ENCODE results near the gene CADM1.

The CADM1 gene

DNA sequence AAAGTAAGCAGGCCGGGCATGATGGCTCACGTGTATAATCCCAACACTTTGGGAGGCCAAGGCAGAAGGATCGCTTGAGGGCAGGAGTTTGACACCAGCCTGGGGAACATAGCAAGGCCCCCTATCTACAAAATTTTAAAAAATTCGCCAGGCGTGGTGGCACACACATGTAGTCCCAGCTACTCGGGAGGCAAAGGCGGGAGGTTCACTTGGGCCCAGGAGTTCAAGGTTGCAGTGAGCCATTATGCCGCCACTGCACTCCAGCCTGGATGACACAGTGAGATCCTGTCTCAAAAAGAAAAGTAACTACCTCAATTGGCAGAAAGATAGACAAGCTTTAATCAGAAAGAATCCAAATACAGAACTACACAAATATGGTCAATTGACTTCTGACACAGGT lies 31.0 kb downstream of the CADM1 start:
- no peaks in the 10 kb centered on the region for H4K20me1 ChIP-seq (ENCODE audit: insufficient read depth, low read length)
- H3K9me3 ChIP-seq (ENCODE audit: insufficient read depth, low read length): no peaks in the 10 kb centered on the region
- no peak overlapping the region for H3K9ac ChIP-seq (ENCODE audit: low read length)
- H3K36me3 ChIP-seq (replicated peaks; ENCODE audit: low read depth, low read length): no peaks in the 10 kb centered on the region
- TF ChIP-seq, protein P1, sequence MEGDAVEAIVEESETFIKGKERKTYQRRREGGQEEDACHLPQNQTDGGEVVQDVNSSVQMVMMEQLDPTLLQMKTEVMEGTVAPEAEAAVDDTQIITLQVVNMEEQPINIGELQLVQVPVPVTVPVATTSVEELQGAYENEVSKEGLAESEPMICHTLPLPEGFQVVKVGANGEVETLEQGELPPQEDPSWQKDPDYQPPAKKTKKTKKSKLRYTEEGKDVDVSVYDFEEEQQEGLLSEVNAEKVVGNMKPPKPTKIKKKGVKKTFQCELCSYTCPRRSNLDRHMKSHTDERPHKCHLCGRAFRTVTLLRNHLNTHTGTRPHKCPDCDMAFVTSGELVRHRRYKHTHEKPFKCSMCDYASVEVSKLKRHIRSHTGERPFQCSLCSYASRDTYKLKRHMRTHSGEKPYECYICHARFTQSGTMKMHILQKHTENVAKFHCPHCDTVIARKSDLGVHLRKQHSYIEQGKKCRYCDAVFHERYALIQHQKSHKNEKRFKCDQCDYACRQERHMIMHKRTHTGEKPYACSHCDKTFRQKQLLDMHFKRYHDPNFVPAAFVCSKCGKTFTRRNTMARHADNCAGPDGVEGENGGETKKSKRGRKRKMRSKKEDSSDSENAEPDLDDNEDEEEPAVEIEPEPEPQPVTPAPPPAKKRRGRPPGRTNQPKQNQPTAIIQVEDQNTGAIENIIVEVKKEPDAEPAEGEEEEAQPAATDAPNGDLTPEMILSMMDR (IDR thresholded peaks at IDR 0.05; ENCODE audit: low read depth, low read length): no peak
- no peak for TF ChIP-seq EZH2phosphoT487 (IDR thresholded peaks at IDR 0.05; ENCODE audit: low read depth)
- H3K4me3 ChIP-seq (ENCODE audit: low read length): no peak overlapping the region
- H3K27me3 ChIP-seq (ENCODE audit: low read depth, low read length): peaks cover 29% of the 10 kb centered on the region
- H3K4me2 ChIP-seq (ENCODE audit: low read length): no peak overlapping the region
- peaks cover 46% of the 10 kb centered on the region for H3K4me1 ChIP-seq (ENCODE audit: low read length)
- peak overlapping the region; percentile 23; the same call in 1 of the 2 replicates for H3K27ac ChIP-seq (ENCODE audit: low read length)
- no peak overlapping the region for H2AFZ ChIP-seq (ENCODE audit: low read depth, low read length)
- no peaks in the 10 kb centered on the region for H3K79me2 ChIP-seq (ENCODE audit: low read length)

DNA sequence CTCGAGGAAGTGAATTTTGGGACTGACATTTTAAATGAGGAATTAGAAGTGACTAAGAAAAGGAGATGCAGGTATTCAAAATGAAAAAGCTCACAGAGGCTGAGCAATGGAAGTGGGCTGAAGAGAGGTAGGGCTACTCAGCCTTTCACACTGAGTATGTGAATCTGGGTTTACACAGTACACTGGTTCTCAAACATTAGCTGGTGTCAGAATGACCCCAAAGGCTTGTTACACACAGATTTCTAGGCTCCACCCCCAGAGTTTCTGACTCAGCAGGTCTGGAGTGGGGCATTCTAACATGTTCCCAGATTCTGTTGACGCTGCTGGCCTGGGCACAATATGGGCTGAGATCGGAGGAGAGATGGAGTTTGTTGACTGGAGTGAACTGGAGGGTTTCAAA lies 32.8 kb downstream of the CADM1 start:
- Histone ChIP-seq H3K36me3 (replicated peaks; ENCODE audit: low read depth, low read length) (no peaks in the 10 kb centered on the region), H3K9ac (ENCODE audit: low read length) (peak overlapping the region; percentile 10; the same call in 1 of the 2 replicates), H4K20me1 (ENCODE audit: insufficient read depth, low read length) (no peaks in the 10 kb centered on the region), H3K4me3 (ENCODE audit: low read length) (peak overlapping the region; percentile 39), H3K4me2 (ENCODE audit: low read length) (peak overlapping the region; percentile 71), H3K79me2 (ENCODE audit: low read length) (no peaks in the 10 kb centered on the region), H2AFZ (ENCODE audit: low read depth, low read length) (no peak overlapping the region), H3K27me3 (ENCODE audit: low read depth, low read length) (peaks cover 29% of the 10 kb centered on the region; the same call in 1 of the 2 replicates), H3K9me3 (ENCODE audit: insufficient read depth, low read length) (no peaks in the 10 kb centered on the region), H3K4me1 (ENCODE audit: low read length) (peaks cover 46% of the 10 kb centered on the region), H3K27ac (ENCODE audit: low read length) (peak overlapping the region; percentile 72)
- TF ChIP-seq, protein P1 (IDR thresholded peaks at IDR 0.05; ENCODE audit: low read depth, low read length): no peak
- peak; percentile 65; the same call in 1 of the 2 replicates for TF ChIP-seq EZH2phosphoT487 (IDR thresholded peaks at IDR 0.05; ENCODE audit: low read depth)

DNA sequence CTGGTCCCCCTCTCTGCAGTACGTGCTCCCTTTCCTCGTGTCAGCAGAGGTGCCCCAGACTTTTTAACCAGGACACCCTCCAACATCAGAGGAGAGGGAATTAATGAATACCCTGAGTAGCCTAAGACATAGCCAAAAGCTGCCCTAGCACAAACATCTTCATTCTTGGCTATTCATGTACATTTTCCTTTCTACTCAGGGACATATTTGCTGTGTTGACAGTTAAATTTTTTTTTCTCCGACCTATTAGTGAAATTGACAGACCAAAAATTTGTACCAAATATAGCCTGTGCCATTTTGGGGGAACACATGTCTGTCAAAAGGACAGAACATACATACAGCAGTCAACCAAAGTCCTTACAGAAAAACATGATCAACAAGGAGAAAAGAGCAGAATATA lies 33.3 kb downstream of the CADM1 start:
- H2AFZ ChIP-seq (ENCODE audit: low read depth, low read length): no peak overlapping the region
- no peaks in the 10 kb centered on the region for H4K20me1 ChIP-seq (ENCODE audit: insufficient read depth, low read length)
- peaks cover 46% of the 10 kb centered on the region for H3K4me1 ChIP-seq (ENCODE audit: low read length)
- no peaks in the 10 kb centered on the region for H3K79me2 ChIP-seq (ENCODE audit: low read length)
- H3K27me3 ChIP-seq (ENCODE audit: low read depth, low read length): peaks cover 28% of the 10 kb centered on the region; the same call in 1 of the 2 replicates
- H3K27ac ChIP-seq (ENCODE audit: low read length): peak overlapping the region; percentile 72
- no peaks in the 10 kb centered on the region for H3K36me3 ChIP-seq (replicated peaks; ENCODE audit: low read depth, low read length)
- no peaks in the 10 kb centered on the region for H3K9me3 ChIP-seq (ENCODE audit: insufficient read depth, low read length)
- no peak overlapping the region for H3K9ac ChIP-seq (ENCODE audit: low read length)
- peak overlapping the region; percentile 29; the same call in 1 of the 2 replicates for H3K4me3 ChIP-seq (ENCODE audit: low read length)
- TF ChIP-seq, protein P1 (IDR thresholded peaks at IDR 0.05; ENCODE audit: low read depth, low read length): no peak
- no peak for TF ChIP-seq EZH2phosphoT487 (IDR thresholded peaks at IDR 0.05; ENCODE audit: low read depth)
- peak overlapping the region; percentile 71 for H3K4me2 ChIP-seq (ENCODE audit: low read length)

DNA sequence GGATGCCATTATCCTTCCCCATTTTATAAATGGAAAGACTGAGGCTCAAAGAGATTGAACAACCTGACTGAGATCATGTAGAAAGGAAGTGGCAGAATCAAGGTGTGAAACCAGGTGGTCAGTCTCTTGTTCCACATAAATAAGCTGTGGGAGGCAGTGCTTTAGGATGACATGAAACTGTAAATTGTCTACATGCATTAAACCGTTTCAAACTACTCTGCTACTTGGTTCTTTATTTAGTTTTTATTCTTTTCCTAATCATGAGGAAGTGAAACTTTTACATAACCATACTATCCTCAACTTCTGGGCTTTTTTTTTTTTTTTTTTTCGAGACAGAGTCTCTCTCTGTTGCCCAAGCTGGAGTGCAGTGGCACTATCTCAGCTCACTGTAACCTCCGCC lies 34.9 kb downstream of the CADM1 start:
- Histone ChIP-seq H3K27me3 (ENCODE audit: low read depth, low read length) (peaks cover 29% of the 10 kb centered on the region; the same call in 1 of the 2 replicates), H3K27ac (ENCODE audit: low read length) (no peak overlapping the region), H2AFZ (ENCODE audit: low read depth, low read length) (no peak overlapping the region), H3K36me3 (replicated peaks; ENCODE audit: low read depth, low read length) (no peaks in the 10 kb centered on the region), H3K9me3 (ENCODE audit: insufficient read depth, low read length) (no peaks in the 10 kb centered on the region), H4K20me1 (ENCODE audit: insufficient read depth, low read length) (no peaks in the 10 kb centered on the region), H3K9ac (ENCODE audit: low read length) (no peak overlapping the region), H3K79me2 (ENCODE audit: low read length) (no peaks in the 10 kb centered on the region), H3K4me3 (ENCODE audit: low read length) (no peak overlapping the region), H3K4me1 (ENCODE audit: low read length) (peaks cover 46% of the 10 kb centered on the region), H3K4me2 (ENCODE audit: low read length) (peak overlapping the region; percentile 35)
- TF ChIP-seq, protein P1 (IDR thresholded peaks at IDR 0.05; ENCODE audit: low read depth, low read length): no peak
- no peak for TF ChIP-seq EZH2phosphoT487 (IDR thresholded peaks at IDR 0.05; ENCODE audit: low read depth)

Data from OCI-LY3 (cell line).